HL-60 (cell line): ENCODE data around the gene RNF14.

Experiments used
- POLR2AphosphoS5 ChIP-seq: IDR thresholded peaks from 2 replicates; pipeline ENCODE4 v1.6.1; 2012; ENCODE audit warnings: low read depth
- TF ChIP-seq, protein P1 (sequence below): IDR thresholded peaks from one replicate; pipeline ENCODE4 v1.5.1; 2011; ENCODE audit warnings: low read length, control low read depth, inconsistent platforms; ENCODE audit not compliant: insufficient read depth

- TF ChIP-seq, protein P1, sequence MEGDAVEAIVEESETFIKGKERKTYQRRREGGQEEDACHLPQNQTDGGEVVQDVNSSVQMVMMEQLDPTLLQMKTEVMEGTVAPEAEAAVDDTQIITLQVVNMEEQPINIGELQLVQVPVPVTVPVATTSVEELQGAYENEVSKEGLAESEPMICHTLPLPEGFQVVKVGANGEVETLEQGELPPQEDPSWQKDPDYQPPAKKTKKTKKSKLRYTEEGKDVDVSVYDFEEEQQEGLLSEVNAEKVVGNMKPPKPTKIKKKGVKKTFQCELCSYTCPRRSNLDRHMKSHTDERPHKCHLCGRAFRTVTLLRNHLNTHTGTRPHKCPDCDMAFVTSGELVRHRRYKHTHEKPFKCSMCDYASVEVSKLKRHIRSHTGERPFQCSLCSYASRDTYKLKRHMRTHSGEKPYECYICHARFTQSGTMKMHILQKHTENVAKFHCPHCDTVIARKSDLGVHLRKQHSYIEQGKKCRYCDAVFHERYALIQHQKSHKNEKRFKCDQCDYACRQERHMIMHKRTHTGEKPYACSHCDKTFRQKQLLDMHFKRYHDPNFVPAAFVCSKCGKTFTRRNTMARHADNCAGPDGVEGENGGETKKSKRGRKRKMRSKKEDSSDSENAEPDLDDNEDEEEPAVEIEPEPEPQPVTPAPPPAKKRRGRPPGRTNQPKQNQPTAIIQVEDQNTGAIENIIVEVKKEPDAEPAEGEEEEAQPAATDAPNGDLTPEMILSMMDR, result no peak
- no peak for TF ChIP-seq POLR2AphosphoS5
Measured at GRCh38 chr5:141926434-141926833, 42.5 kb upstream of the RNF14 start.
